IPS-11a (cell line): ENCODE results near the gene GABBR2.

ENCODE experiments used
- H3K4me3 ChIP-seq: one replicate; pipeline ENCODE4 v1.5.1; 2013; ENCODE audit warnings: low read depth, low read length, control low read depth

GABBR2 gene

GRCh38 chr9:98635374-98635773 lies 73.4 kb downstream of the GABBR2 start:
- H3K4me3 ChIP-seq = no peak overlapping the region

DNA sequence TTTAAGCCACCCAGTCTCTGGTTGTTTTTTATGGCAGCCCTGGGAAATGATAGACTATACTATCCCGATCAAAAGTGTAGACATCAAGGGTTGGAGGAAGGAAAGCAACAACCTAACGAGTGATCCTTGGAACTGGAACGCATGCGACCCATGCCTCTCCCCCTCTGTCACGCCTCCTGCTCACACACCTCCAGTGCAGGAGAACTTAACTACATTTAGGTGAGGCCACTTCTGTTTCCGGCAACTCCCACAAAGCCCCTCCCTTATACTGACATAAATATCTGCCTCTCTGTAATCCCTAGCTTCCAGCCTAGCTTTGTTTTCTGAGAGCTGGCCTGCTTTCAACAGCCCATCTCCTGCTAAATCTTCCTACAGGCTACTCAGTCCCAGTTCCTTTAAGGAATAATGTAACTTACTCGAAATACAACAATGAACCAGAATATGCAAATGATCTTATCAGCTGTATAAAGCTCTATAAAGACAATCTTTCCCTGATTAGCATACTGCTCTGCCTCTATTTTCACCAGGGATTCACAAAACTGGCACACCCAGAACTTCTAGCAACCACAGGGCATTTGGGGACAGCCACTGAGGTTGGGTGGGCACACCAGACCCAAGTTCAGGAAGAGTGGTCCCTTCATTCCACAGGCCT lies 73.9 kb downstream of the GABBR2 start:
- H3K4me3 ChIP-seq = no peak overlapping the region

- H3K4me3 ChIP-seq = no peak overlapping the region
Measured at GRCh38 chr9:98632839-98633238, 75.9 kb downstream of the GABBR2 start.

- no peak overlapping the region for H3K4me3 ChIP-seq
Measured at GRCh38 chr9:98627296-98627695, 81.4 kb downstream of the GABBR2 start.

- no peak overlapping the region for H3K4me3 ChIP-seq
Measured at GRCh38 chr9:98625728-98626127, 83.0 kb downstream of the GABBR2 start.

DNA sequence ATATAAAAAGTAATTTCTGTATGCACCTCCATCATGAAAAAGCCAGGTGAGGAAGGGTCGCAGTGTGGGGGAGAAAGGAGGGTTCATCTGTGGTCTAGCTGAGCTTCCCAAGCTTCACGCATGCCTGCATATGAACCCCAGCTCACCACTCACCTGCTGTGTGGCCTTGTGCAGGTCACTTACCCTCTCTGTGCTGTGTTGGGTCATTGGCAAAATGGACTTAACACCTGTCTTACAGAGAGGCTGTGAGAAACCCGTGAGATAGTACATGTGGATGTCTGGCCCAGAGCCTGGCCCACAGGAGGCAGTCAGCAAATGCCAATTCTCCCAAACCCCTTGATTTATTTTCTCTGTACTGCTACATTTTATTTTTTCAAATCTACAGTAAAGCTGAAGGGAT lies 88.9 kb downstream of the GABBR2 start:
- no peak overlapping the region for H3K4me3 ChIP-seq

DNA sequence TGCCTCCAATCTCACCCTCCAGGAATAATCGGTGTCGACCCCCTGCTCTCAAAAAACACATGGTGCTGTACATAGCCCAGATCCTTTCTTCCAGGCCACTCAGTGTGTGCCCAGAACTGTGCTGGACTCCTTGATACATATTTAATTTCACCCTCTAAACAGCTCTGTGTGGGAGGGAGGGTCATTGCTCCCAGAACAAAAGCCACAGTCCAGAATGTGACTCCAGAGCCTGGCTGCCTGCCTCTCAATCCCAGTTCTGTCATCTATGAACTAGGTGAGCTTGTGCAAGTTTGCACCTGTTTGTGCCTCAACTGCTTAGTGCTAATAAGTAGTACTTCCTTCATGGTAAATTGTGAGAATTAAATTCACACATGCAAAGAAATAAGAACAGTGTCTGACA lies 93.1 kb downstream of the GABBR2 start:
- no peak overlapping the region for H3K4me3 ChIP-seq

DNA sequence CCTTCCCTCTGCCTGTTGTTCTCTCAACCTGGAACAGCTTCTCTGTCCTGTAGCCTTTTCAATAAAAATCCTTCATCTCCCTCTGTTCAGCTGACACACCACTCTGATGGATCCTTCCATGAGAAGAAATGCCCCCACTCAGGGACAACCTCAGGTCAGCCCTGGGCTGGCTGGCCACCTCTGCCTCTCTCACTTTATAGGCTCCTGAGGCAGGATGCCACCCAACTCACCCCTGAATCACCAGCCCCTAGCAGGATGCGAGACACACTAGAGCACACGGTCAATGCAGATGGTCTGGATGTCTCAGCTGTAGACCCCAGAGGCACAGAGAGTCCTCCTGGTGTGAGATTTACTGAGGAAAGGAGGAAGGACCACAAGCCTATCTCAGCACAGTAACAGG lies 93.8 kb downstream of the GABBR2 start:
- no peak overlapping the region for H3K4me3 ChIP-seq

- no peak overlapping the region for H3K4me3 ChIP-seq
Measured at GRCh38 chr9:98612061-98612752, 96.5 kb downstream of the GABBR2 start.

- H3K4me3 ChIP-seq = no peak overlapping the region
Measured at GRCh38 chr9:98611319-98611718, 97.4 kb downstream of the GABBR2 start.

DNA sequence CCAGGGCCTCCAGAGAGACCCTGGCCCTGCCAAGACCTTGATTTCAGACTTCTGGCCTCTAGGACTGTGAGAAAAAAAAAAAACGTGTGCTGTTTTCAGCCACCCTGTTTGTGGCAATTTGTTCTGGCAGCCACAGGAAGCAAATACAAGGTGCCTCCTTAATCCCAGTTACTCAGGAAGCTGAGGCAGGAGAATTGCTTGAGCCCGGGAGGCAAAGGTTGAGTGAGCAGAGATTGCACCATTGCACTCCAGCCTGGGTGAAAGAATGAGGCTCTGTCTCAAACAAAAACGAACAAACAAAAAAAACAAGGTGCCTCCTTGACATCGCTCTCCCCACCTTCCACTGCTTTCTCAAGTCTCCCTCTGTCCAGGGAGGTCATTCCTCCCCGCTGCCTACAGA lies 98.0 kb downstream of the GABBR2 start:
- H3K4me3 ChIP-seq = no peak overlapping the region

- H3K4me3 ChIP-seq = no peak overlapping the region
Measured at GRCh38 chr9:98610211-98610610, 98.5 kb downstream of the GABBR2 start.

DNA sequence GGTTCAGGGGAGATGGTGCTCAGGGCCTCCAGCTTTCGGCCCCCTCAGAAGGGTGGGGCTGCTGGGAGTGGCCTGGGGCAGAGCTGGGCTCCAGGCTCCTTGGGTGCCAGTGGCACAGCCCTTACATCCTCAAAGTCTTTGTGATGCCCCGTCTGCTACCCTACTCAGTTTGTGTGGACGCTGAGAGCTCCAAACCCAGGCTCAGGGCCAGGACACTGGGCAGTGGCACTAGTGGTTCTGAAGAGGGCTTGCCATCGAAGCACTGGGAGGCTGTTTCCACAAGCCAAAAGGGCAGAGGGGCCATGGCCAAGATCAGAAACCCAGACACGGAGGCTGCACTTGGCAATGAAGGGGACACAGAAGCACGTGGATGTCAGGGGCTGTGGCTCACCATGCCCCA lies 99.1 kb downstream of the GABBR2 start:
- H3K4me3 ChIP-seq = no peak overlapping the region

DNA sequence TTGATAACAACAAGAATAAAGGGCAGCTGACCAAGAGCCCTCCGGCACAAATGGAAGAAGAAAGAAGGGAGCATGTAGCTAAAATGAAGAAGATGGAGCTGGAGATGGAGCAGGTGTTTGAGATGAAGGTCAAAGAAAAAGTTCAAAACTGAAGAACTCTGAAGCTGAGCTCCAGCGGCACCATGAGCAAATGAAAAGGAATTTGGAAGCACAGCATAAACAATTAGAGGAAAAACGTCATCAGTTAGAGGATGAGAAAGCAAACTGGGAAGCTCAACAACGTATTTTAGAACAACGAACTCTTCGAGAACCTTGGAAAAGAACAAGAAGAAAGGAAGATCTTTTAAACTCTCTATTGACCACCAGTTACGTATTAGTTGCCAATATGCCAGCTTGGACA lies 100.9 kb downstream of the GABBR2 start:
- no peak overlapping the region for H3K4me3 ChIP-seq

DNA sequence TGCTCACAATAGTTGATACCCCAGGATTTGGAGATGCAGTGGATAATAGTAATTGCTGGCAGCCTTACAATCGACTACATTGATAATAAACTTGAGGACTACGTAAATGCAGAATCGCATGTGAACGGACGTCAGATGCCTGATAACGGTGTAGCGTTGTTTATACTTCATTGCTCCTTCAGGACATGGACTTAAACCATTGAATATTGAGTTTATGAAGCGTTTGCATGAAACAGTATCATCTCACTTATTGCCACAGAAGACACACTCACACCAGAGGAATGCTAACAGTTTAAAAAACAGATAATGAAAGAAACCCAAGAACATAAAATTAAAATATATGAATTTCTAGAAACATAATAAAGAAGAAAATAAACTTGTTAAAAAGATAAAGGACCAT lies 101.6 kb downstream of the GABBR2 start:
- no peak overlapping the region for H3K4me3 ChIP-seq

DNA sequence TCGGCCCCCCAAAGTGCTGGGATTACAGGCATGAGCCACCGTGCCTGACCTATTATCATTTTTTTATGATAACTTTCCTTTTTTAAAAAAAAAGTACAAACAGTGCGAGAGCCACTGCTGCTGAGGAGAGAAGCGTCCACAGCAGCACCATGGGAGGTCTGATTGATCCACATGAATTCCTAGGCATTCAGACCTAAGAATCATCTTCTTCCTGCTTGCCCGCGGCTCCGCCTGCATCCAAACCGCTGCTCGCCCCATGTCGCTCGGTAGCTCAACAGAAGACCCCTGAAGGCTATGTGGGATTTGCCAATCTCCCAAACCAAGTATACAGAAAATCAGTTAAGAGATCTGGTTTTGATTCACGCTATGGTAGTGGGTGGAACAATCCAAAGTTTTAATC lies 102.0 kb downstream of the GABBR2 start:
- no peak overlapping the region for H3K4me3 ChIP-seq

GRCh38 chr9:98605116-98605515 lies 103.6 kb downstream of the GABBR2 start:
- no peak overlapping the region for H3K4me3 ChIP-seq

- no peak overlapping the region for H3K4me3 ChIP-seq
Measured at GRCh38 chr9:98603821-98604383, 104.8 kb downstream of the GABBR2 start.

- H3K4me3 ChIP-seq = no peak overlapping the region
Measured at GRCh38 chr9:98602839-98603500, 105.8 kb downstream of the GABBR2 start.

GRCh38 chr9:98600631-98601030 lies 108.1 kb downstream of the GABBR2 start:
- H3K4me3 ChIP-seq = no peak overlapping the region

GRCh38 chr9:98599566-98600216 lies 109.0 kb downstream of the GABBR2 start:
- H3K4me3 ChIP-seq = no peak overlapping the region
